ENCODE measurements around the gene COG4. TPM values are rescaled to one million over a fixed set of nuclear protein-coding genes. Genes with fewer than 3 reads are reported as not detected.

Gene COG4
- total RNA-seq, 1 donor from 2014 or later: 43.7 TPM

GRCh38 chr16:70520612-70521297 lies 2.6 kb downstream of the COG4 start:
- no peaks in the 10 kb centered on the region for H3K9me3 ChIP-seq (replicated peaks)
- no peak for TF ChIP-seq CTCF (IDR thresholded peaks at IDR 0.05; ENCODE audit: borderline replicate concordance)
- peaks cover 36% of the 10 kb centered on the region for H3K4me1 ChIP-seq
- H3K27me3 ChIP-seq (ENCODE audit: low read depth): no peaks in the 10 kb centered on the region
- no peak overlapping the region for H3K4me3 ChIP-seq
- intact Hi-C loops (cut with micrococcal nuclease): no loop called here
- H3K27ac ChIP-seq (replicated peaks): no peak overlapping the region
- H3K36me3 ChIP-seq: peaks cover 32% of the 10 kb centered on the region
- no peak for DNase-seq

DNA sequence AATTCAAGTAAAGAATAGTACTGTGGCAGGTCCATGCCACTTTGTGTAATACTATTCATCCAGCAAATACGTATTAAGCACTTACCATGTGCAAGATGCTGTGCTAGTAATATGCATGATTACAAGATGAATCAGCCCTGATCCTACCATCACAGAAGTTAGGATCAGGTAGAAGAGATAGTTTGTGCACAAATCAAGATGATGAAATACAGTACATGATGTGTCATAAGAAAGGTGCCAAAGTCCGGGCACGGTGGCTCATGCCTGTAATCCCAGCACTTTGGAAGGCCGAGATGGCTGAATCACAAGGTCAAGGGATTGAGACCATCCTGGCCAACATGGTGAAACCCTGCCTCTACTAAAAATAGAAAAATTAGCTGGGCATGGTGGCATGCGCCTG lies 10.9 kb downstream of the COG4 start:
- no peak overlapping the region for H3K27ac ChIP-seq (replicated peaks)
- intact Hi-C loops (cut with micrococcal nuclease): no loop called here
- TF ChIP-seq CTCF (IDR thresholded peaks at IDR 0.05; ENCODE audit: borderline replicate concordance): no peak
- H3K27me3 ChIP-seq (ENCODE audit: low read depth): no peaks in the 10 kb centered on the region
- H3K9me3 ChIP-seq (replicated peaks): no peaks in the 10 kb centered on the region
- no peaks in the 10 kb centered on the region for H3K4me1 ChIP-seq
- DNase-seq: no peak
- peaks cover 100% of the 10 kb centered on the region for H3K36me3 ChIP-seq
- H3K4me3 ChIP-seq: no peak overlapping the region

- intact Hi-C loops (cut with micrococcal nuclease): no loop called here
- no peak overlapping the region for H3K27ac ChIP-seq (replicated peaks)
- TF ChIP-seq CTCF (IDR thresholded peaks at IDR 0.05; ENCODE audit: borderline replicate concordance): no peak
- no peak for DNase-seq
- no peaks in the 10 kb centered on the region for H3K27me3 ChIP-seq (ENCODE audit: low read depth)
- no peaks in the 10 kb centered on the region for H3K4me1 ChIP-seq
- peaks cover 100% of the 10 kb centered on the region for H3K36me3 ChIP-seq
- H3K4me3 ChIP-seq: no peak overlapping the region
- H3K9me3 ChIP-seq (replicated peaks): no peaks in the 10 kb centered on the region
Measured at GRCh38 chr16:70511833-70512232, 11.5 kb downstream of the COG4 start.

GRCh38 chr16:70510216-70510615 lies 13.1 kb downstream of the COG4 start:
- peaks cover 97% of the 10 kb centered on the region for H3K36me3 ChIP-seq
- no peak for TF ChIP-seq CTCF (IDR thresholded peaks at IDR 0.05; ENCODE audit: borderline replicate concordance)
- no peak overlapping the region for H3K27ac ChIP-seq (replicated peaks)
- no peak for DNase-seq
- intact Hi-C loops (cut with micrococcal nuclease): no loop called here
- no peaks in the 10 kb centered on the region for H3K27me3 ChIP-seq (ENCODE audit: low read depth)
- H3K4me1 ChIP-seq: no peaks in the 10 kb centered on the region
- no peak overlapping the region for H3K4me3 ChIP-seq
- H3K9me3 ChIP-seq (replicated peaks): no peaks in the 10 kb centered on the region

GRCh38 chr16:70508752-70509151 lies 14.6 kb downstream of the COG4 start:
- Histone ChIP-seq H3K27me3 (ENCODE audit: low read depth) (no peaks in the 10 kb centered on the region), H3K27ac (replicated peaks) (peak overlapping the region; percentile 12), H3K36me3 (peaks cover 90% of the 10 kb centered on the region), H3K4me3 (no peak overlapping the region), H3K4me1 (no peaks in the 10 kb centered on the region), H3K9me3 (replicated peaks) (no peaks in the 10 kb centered on the region)
- intact Hi-C loops (cut with micrococcal nuclease): no loop called here
- TF ChIP-seq CTCF (IDR thresholded peaks at IDR 0.05; ENCODE audit: borderline replicate concordance): peak; percentile 22
- DNase-seq: no peak

All from left ventricle myocardium inferior (tissue), 1 donor.